Measurements from ENCODE around the gene DENND4A. TPM values are rescaled to one million over a fixed set of nuclear protein-coding genes. Genes with fewer than 3 reads are reported as not detected.

The DENND4A gene
- total RNA-seq, 4 donors from 2014 or later, result 21.6 to 54.0 (median 35.9) TPM

GRCh38 chr15:65644282-65644681 is 147.8 kb downstream of the DENND4A start:
- TF ChIP-seq POLR2A (IDR thresholded peaks at IDR 0.05), result no peak
- TF ChIP-seq CTCF (IDR thresholded peaks at IDR 0.05), result no peak
- TF ChIP-seq EP300 (IDR thresholded peaks at IDR 0.05), result no peak
- H3K27me3 ChIP-seq, result no peaks in the 10 kb centered on the region
- H3K4me3 ChIP-seq, result no peak overlapping the region
- peaks cover 0 to 9% (median 0%) of the 10 kb centered on the region in 3 donors for H3K36me3 ChIP-seq
- 94 to 95% methylated on average over 4 of the region's 4 CpGs for WGBS, 2 donors
- DNase-seq (ENCODE audit: low spot score in 2 of 2), result no peak
- H3K9me3 ChIP-seq, result no peaks in the 10 kb centered on the region
- H3K27ac ChIP-seq, result no peak overlapping the region
- H3K4me1 ChIP-seq, result no peaks in the 10 kb centered on the region

GRCh38 chr15:65642594-65642993 is 149.5 kb downstream of the DENND4A start:
- no peak for DNase-seq (ENCODE audit: low spot score in 2 of 2)
- no peak overlapping the region for H3K4me3 ChIP-seq
- peaks cover 0 to 9% (median 0%) of the 10 kb centered on the region in 3 donors for H3K36me3 ChIP-seq
- no peaks in the 10 kb centered on the region for H3K9me3 ChIP-seq
- TF ChIP-seq CTCF (IDR thresholded peaks at IDR 0.05), result no peak
- no peak for TF ChIP-seq POLR2A (IDR thresholded peaks at IDR 0.05)
- TF ChIP-seq EP300 (IDR thresholded peaks at IDR 0.05), result no peak
- peaks cover 0 to 8% (median 2%) of the 10 kb centered on the region in 4 donors for H3K4me1 ChIP-seq
- H3K27ac ChIP-seq, result no peak overlapping the region
- WGBS, 2 donors, result 74 to 87% methylated on average over 6 of the region's 6 CpGs
- no peaks in the 10 kb centered on the region for H3K27me3 ChIP-seq

GRCh38 chr15:65641768-65642475 is 150.2 kb downstream of the DENND4A start:
- no peak overlapping the region for H3K27ac ChIP-seq
- no peaks in the 10 kb centered on the region for H3K9me3 ChIP-seq
- H3K27me3 ChIP-seq, result no peaks in the 10 kb centered on the region
- peaks cover 0 to 8% (median 2%) of the 10 kb centered on the region in 4 donors for H3K4me1 ChIP-seq
- DNase-seq (ENCODE audit: low spot score in 2 of 2), result no peak
- peaks cover 0 to 9% (median 0%) of the 10 kb centered on the region in 3 donors for H3K36me3 ChIP-seq
- no peak overlapping the region for H3K4me3 ChIP-seq
- WGBS, 2 donors, result 53 to 56% methylated on average over 6 of the region's 6 CpGs
- TF ChIP-seq CTCF (IDR thresholded peaks at IDR 0.05) (no peak), POLR2A (IDR thresholded peaks at IDR 0.05) (no peak), EP300 (IDR thresholded peaks at IDR 0.05) (no peak)

GRCh38 chr15:65639509-65639908 is 152.6 kb downstream of the DENND4A start:
- WGBS, 2 donors, result 53 to 85% methylated on average over 6 of the region's 6 CpGs
- peaks cover 0 to 8% (median 2%) of the 10 kb centered on the region in 4 donors for H3K4me1 ChIP-seq
- no peaks in the 10 kb centered on the region for H3K27me3 ChIP-seq
- H3K27ac ChIP-seq, result no peak overlapping the region
- no peak for DNase-seq (ENCODE audit: low spot score in 2 of 2)
- H3K36me3 ChIP-seq, result peaks cover 0 to 4% (median 0%) of the 10 kb centered on the region in 3 donors
- TF ChIP-seq CTCF (IDR thresholded peaks at IDR 0.05) (no peak), EP300 (IDR thresholded peaks at IDR 0.05) (no peak), POLR2A (IDR thresholded peaks at IDR 0.05) (no peak)
- H3K9me3 ChIP-seq, result no peaks in the 10 kb centered on the region
- no peak overlapping the region for H3K4me3 ChIP-seq

GRCh38 chr15:65638681-65639089 is 153.4 kb downstream of the DENND4A start:
- peak; percentile 67 to 81 (median 75) for TF ChIP-seq CTCF (IDR thresholded peaks at IDR 0.05)
- no peak for TF ChIP-seq POLR2A (IDR thresholded peaks at IDR 0.05)
- Histone ChIP-seq H3K36me3 (no peaks in the 10 kb centered on the region), H3K27ac (no peak overlapping the region), H3K27me3 (no peaks in the 10 kb centered on the region), H3K4me1 (peaks cover 0 to 8% (median 2%) of the 10 kb centered on the region in 4 donors), H3K4me3 (no peak overlapping the region), H3K9me3 (no peaks in the 10 kb centered on the region)
- peak in 1 of 2 donors; percentile 34 for DNase-seq (ENCODE audit: low spot score in 2 of 2)
- WGBS, 2 donors, result 1 to 2% methylated on average over 3 of the region's 3 CpGs

All from tibial nerve (tissue), 4 donors.